GM18861 (cell line): Measurements from ENCODE around the gene NOP53.
"Not testable (repeated sequence)": the region's sequence is repeated elsewhere in the genome, so short reads cannot be mapped to it uniquely, and the experiment has no call there.

Source experiments
- ATAC-seq: cut with Tn5 transposase; IDR thresholded peaks from one replicate; pipeline ENCODE4 v1.9.1; 2021; ENCODE audit not compliant: unreplicated experiment

Gene NOP53

GRCh38 chr19:47769534-47769933 lies 24.2 kb downstream of the NOP53 start:
- no peak for ATAC-seq

- not testable (repeated sequence) for ATAC-seq
Observed at GRCh38 chr19:47771291-47771690, 25.9 kb downstream of the NOP53 start.

GRCh38 chr19:47776568-47776967 lies 31.2 kb downstream of the NOP53 start:
- ATAC-seq: no peak

GRCh38 chr19:47777245-47778048 lies 32.1 kb downstream of the NOP53 start:
- ATAC-seq: not testable (repeated sequence)

GRCh38 chr19:47778049-47778953 lies 33.0 kb downstream of the NOP53 start, which contains the start of gene SELENOW:
Gene SELENOW, plus strand, starts transcription at chr19:47778703. Its CDS starts 83 bp downstream, at chr19:47778786.
- peak; percentile 71 for ATAC-seq

- ATAC-seq: no peak
Observed at GRCh38 chr19:47778954-47779351, 33.6 kb downstream of the NOP53 start.

- ATAC-seq: no peak
Observed at GRCh38 chr19:47779524-47780214, 34.3 kb downstream of the NOP53 start.

- ATAC-seq: no peak
Observed at GRCh38 chr19:47780215-47780551, 34.8 kb downstream of the NOP53 start.

- ATAC-seq: no peak
Observed at GRCh38 chr19:47781590-47782262, 36.4 kb downstream of the NOP53 start.

GRCh38 chr19:47786566-47786965 lies 41.2 kb downstream of the NOP53 start:
- no peak for ATAC-seq

- ATAC-seq: not testable (repeated sequence)
Observed at GRCh38 chr19:47787307-47787706, 42.0 kb downstream of the NOP53 start.

GRCh38 chr19:47789811-47790210 lies 44.5 kb downstream of the NOP53 start:
- ATAC-seq: not testable (repeated sequence)

GRCh38 chr19:47790398-47790814 lies 45.1 kb downstream of the NOP53 start:
- ATAC-seq: no peak

- no peak for ATAC-seq
Observed at GRCh38 chr19:47792616-47793015, 47.3 kb downstream of the NOP53 start.

- ATAC-seq: no peak
Observed at GRCh38 chr19:47794526-47794925, 49.2 kb downstream of the NOP53 start.

- ATAC-seq: no peak
Observed at GRCh38 chr19:47796785-47797184, 51.4 kb downstream of the NOP53 start.

- no peak for ATAC-seq
Observed at GRCh38 chr19:47797996-47798903, 52.9 kb downstream of the NOP53 start.

- no peak for ATAC-seq
Observed at GRCh38 chr19:47798904-47799266, 53.5 kb downstream of the NOP53 start.

GRCh38 chr19:47801270-47801669 lies 55.9 kb downstream of the NOP53 start:
- no peak for ATAC-seq
